Measurements from ENCODE around the gene GPAM. TPM values are rescaled to one million over a fixed set of nuclear protein-coding genes. Genes with fewer than 3 reads are reported as not detected.

GPAM gene
- total RNA-seq, 1 donor: 10.5 TPM

- peak overlapping the region; percentile 84 for H3K27ac ChIP-seq (ENCODE audit: low read depth, low read length)
- DNase-seq (ENCODE audit: insufficient read length, low spot score, missing footprints): no peak
- H3K9me3 ChIP-seq (ENCODE audit: low read depth, low read length): no peaks in the 10 kb centered on the region
- H3K4me2 ChIP-seq (ENCODE audit: insufficient read depth, low read length): peak overlapping the region; percentile 59
- H3K27me3 ChIP-seq (ENCODE audit: insufficient read depth, low read length): no peaks in the 10 kb centered on the region
- H3K4me1 ChIP-seq (ENCODE audit: insufficient read depth, low read length): peaks cover 33% of the 10 kb centered on the region
- H3K4me3 ChIP-seq (ENCODE audit: insufficient read depth, low read length): no peak overlapping the region
- no peak for TF ChIP-seq CTCF (IDR thresholded peaks at IDR 0.05; ENCODE audit: extremely low read depth, low read depth, low read length)
- H3K79me2 ChIP-seq (ENCODE audit: insufficient read depth, low read length): no peaks in the 10 kb centered on the region
- H3K36me3 ChIP-seq (ENCODE audit: insufficient read depth, low read length): no peaks in the 10 kb centered on the region
- no peaks in the 10 kb centered on the region for H4K20me1 ChIP-seq (ENCODE audit: insufficient read depth, low read length)
- H2AFZ ChIP-seq (ENCODE audit: low read length): no peak overlapping the region
Observed at GRCh38 chr10:112208292-112208691, 24.7 kb upstream of the GPAM start.

- Histone ChIP-seq H2AFZ (ENCODE audit: low read length) (no peak overlapping the region), H3K4me1 (ENCODE audit: insufficient read depth, low read length) (peaks cover 25% of the 10 kb centered on the region), H4K20me1 (ENCODE audit: insufficient read depth, low read length) (no peaks in the 10 kb centered on the region), H3K27ac (ENCODE audit: low read depth, low read length) (peak overlapping the region; percentile 68), H3K27me3 (ENCODE audit: insufficient read depth, low read length) (no peaks in the 10 kb centered on the region), H3K79me2 (ENCODE audit: insufficient read depth, low read length) (no peaks in the 10 kb centered on the region), H3K4me2 (ENCODE audit: insufficient read depth, low read length) (no peak overlapping the region), H3K4me3 (ENCODE audit: insufficient read depth, low read length) (no peak overlapping the region), H3K36me3 (ENCODE audit: insufficient read depth, low read length) (no peaks in the 10 kb centered on the region), H3K9me3 (ENCODE audit: low read depth, low read length) (no peaks in the 10 kb centered on the region)
- DNase-seq (ENCODE audit: insufficient read length, low spot score, missing footprints): no peak
- no peak for TF ChIP-seq CTCF (IDR thresholded peaks at IDR 0.05; ENCODE audit: extremely low read depth, low read depth, low read length)
Observed at GRCh38 chr10:112203328-112204076, 19.9 kb upstream of the GPAM start.

- Histone ChIP-seq H3K4me2 (ENCODE audit: insufficient read depth, low read length) (peak overlapping the region; percentile 27), H3K79me2 (ENCODE audit: insufficient read depth, low read length) (no peaks in the 10 kb centered on the region), H3K9me3 (ENCODE audit: low read depth, low read length) (no peaks in the 10 kb centered on the region), H3K27ac (ENCODE audit: low read depth, low read length) (peak overlapping the region; percentile 68), H4K20me1 (ENCODE audit: insufficient read depth, low read length) (no peaks in the 10 kb centered on the region), H3K36me3 (ENCODE audit: insufficient read depth, low read length) (no peaks in the 10 kb centered on the region), H3K27me3 (ENCODE audit: insufficient read depth, low read length) (no peaks in the 10 kb centered on the region), H3K4me1 (ENCODE audit: insufficient read depth, low read length) (peaks cover 17% of the 10 kb centered on the region), H3K4me3 (ENCODE audit: insufficient read depth, low read length) (peak overlapping the region; percentile 15), H2AFZ (ENCODE audit: low read length) (peak overlapping the region; percentile 26)
- TF ChIP-seq CTCF (IDR thresholded peaks at IDR 0.05; ENCODE audit: extremely low read depth, low read depth, low read length): no peak
- DNase-seq (ENCODE audit: insufficient read length, low spot score, missing footprints): peak; percentile 83
Observed at GRCh38 chr10:112202561-112203241, 19.1 kb upstream of the GPAM start.

GRCh38 chr10:112202076-112202475 lies 18.5 kb upstream of the GPAM start:
- Histone ChIP-seq H3K36me3 (ENCODE audit: insufficient read depth, low read length) (no peaks in the 10 kb centered on the region), H3K4me3 (ENCODE audit: insufficient read depth, low read length) (no peak overlapping the region), H4K20me1 (ENCODE audit: insufficient read depth, low read length) (no peaks in the 10 kb centered on the region), H3K27ac (ENCODE audit: low read depth, low read length) (no peak overlapping the region), H3K4me2 (ENCODE audit: insufficient read depth, low read length) (no peak overlapping the region), H2AFZ (ENCODE audit: low read length) (no peak overlapping the region), H3K9me3 (ENCODE audit: low read depth, low read length) (no peaks in the 10 kb centered on the region), H3K4me1 (ENCODE audit: insufficient read depth, low read length) (peaks cover 15% of the 10 kb centered on the region), H3K27me3 (ENCODE audit: insufficient read depth, low read length) (no peaks in the 10 kb centered on the region), H3K79me2 (ENCODE audit: insufficient read depth, low read length) (no peaks in the 10 kb centered on the region)
- DNase-seq (ENCODE audit: insufficient read length, low spot score, missing footprints): no peak
- no peak for TF ChIP-seq CTCF (IDR thresholded peaks at IDR 0.05; ENCODE audit: extremely low read depth, low read depth, low read length)
